Gastrocnemius medialis (tissue), 4 donors: Measurements from ENCODE around the gene RPP30.

ENCODE experiments used
- CTCF ChIP-seq, 5 experiments: fragments of 450-650 bp in 3 of 5; fragments of 200-600 bp in 2 of 5; sonication (generic) in 2 of 5; IDR thresholded peaks in 4 of 5; conservative IDR thresholded peaks in 1 of 5; 1 replicate in 4 of 5; 2 replicates in 1 of 5; pipeline ENCODE4 v1.5.1; 2016 to 2019; ENCODE audit warnings: antibody characterized with exemption in 5 of 5, mild to moderate bottlenecking in 3 of 5, moderate library complexity in 3 of 5
- POLR2A ChIP-seq, 2 donors: fragments of 450-650 bp; IDR thresholded peaks; one replicate each; pipeline ENCODE4 v1.6.1; 2017; ENCODE audit warnings: antibody characterized with exemption in 2 of 2, mild to moderate bottlenecking in 2 of 2, moderate library complexity in 2 of 2

GRCh38 chr10:90888387-90888786 lies 16.6 kb downstream of the RPP30 start:
- TF ChIP-seq CTCF (IDR thresholded peaks at IDR 0.05 in 4 of 5, conservative IDR thresholded peaks at IDR 0.05 in 1 of 5) (no peak), POLR2A (IDR thresholded peaks at IDR 0.05) (no peak)
